Central memory CD8-positive, alpha-beta T cell (primary cell): Measurements from ENCODE around the gene PDK2.

Experiments used
- ATAC-seq: fragments of 150-1000 bp; cut with Tn5 transposase; replicated peaks from 2 replicates; pipeline ENCODE4 v1.10.0; 2022; ENCODE audit warnings: mild to moderate bottlenecking, moderate FRiP score, moderate number of reproducible peaks; ENCODE audit not compliant: poor library complexity, severe bottlenecking; ENCODE audit errors: extremely low read depth
- DNase-seq, 2 donors: peaks; one replicate each; pipeline ENCODE4 v3.0.0; 2021; ENCODE audit warnings: low spot score in 2 of 2
- H3K27ac Mint-ChIP-seq: one replicate; pipeline ENCODE4 v1.8.0; 2022; ENCODE audit warnings: low read depth, mild to moderate bottlenecking, moderate library complexity, mixed read lengths
- H3K27me3 Mint-ChIP-seq: one replicate; pipeline ENCODE4 v1.8.0; 2022; ENCODE audit warnings: mixed read lengths
- H3K36me3 Mint-ChIP-seq: one replicate; pipeline ENCODE4 v1.8.0; 2022; ENCODE audit warnings: mild to moderate bottlenecking, moderate library complexity, mixed read lengths; ENCODE audit not compliant: insufficient read depth
- H3K4me1 Mint-ChIP-seq: one replicate; pipeline ENCODE4 v1.8.0; 2022; ENCODE audit warnings: mixed read lengths
- H3K4me3 Mint-ChIP-seq: one replicate; pipeline ENCODE4 v1.8.0; 2022; ENCODE audit warnings: mild to moderate bottlenecking, moderate library complexity, mixed read lengths
- H3K9me3 Mint-ChIP-seq: one replicate; pipeline ENCODE4 v1.8.0; 2022; ENCODE audit warnings: mixed read lengths

The PDK2 gene

DNA sequence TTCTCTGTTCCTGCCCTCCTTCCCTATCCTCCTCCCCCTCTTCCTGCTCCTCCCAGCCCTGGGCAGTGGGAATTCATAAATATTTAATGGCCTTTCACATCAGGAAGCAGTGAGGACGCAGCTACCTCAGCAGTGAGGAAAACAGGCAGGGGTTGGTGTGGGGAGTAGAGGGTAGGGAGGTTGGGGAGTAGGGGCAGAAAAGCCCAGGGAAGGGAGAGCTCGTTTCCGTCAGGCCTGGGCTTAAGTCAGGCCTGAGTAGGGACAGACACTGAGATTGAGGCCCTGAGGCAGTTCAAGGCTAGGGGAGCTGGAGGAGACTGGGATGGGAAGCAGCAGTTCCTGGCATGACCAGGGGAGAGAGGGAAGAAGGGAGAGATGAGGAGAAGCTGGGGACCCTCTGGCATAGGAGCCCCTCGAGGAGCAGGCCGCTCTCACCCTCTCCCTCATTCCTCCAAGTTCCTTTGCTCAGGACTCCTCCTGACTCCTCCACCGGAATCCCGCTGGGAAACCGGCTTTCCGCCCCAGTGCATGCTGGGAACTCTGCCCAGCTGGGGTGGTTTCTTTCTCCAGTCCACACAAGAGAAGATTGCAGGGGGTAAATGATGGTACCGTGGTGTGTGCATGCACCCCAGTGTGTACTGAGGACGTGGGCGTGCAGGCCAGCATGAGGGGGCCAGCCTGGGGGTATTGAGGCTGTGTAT lies 28.6 kb downstream of the PDK2 start:
- H3K4me1 Mint-ChIP-seq, result peaks cover 12% of the 10 kb centered on the region

DNA sequence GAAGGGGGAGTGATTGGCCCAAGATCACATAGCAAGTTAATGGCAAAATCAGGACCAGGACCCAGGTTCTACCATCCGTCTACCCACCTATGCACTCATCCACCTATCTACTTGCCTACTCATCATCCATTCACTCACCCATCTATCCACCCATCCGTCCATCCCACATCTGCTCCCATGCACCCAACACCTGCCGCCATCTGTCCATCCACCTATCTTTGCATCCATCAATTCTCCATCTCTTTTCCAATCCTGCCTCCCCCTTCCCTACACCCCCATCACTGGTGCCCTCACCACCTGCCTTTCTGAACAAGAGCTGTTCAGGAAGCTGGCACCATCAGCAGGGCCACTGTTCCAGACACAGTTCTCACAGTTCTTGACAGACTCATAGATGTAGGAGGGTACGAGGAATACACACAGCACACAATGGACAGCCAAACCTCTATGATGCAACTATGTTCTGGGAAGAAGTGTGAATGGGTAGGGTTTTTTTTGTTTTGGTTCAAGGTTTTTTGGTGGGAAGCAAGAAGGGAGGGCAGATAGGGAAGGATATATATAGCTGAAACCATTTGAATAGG lies 30.4 kb downstream of the PDK2 start:
- peaks cover 15% of the 10 kb centered on the region for H3K36me3 Mint-ChIP-seq
- H3K4me1 Mint-ChIP-seq, result peaks cover 21% of the 10 kb centered on the region
- H3K27me3 Mint-ChIP-seq, result peaks cover 42% of the 10 kb centered on the region
- no peak for ATAC-seq
- DNase-seq, result no peak
- H3K9me3 Mint-ChIP-seq, result no peaks in the 10 kb centered on the region
- H3K27ac Mint-ChIP-seq, result no peak overlapping the region
- no peak overlapping the region for H3K4me3 Mint-ChIP-seq

More for the DNA sequence above, 28.6 kb downstream of the PDK2 start:
- ATAC-seq, result no peak
- Mint-ChIP-seq H3K27me3 (peaks cover 52% of the 10 kb centered on the region), H3K36me3 (peaks cover 4% of the 10 kb centered on the region), H3K9me3 (no peaks in the 10 kb centered on the region), H3K27ac (no peak overlapping the region), H3K4me3 (no peak overlapping the region)
- no peak for DNase-seq

DNA sequence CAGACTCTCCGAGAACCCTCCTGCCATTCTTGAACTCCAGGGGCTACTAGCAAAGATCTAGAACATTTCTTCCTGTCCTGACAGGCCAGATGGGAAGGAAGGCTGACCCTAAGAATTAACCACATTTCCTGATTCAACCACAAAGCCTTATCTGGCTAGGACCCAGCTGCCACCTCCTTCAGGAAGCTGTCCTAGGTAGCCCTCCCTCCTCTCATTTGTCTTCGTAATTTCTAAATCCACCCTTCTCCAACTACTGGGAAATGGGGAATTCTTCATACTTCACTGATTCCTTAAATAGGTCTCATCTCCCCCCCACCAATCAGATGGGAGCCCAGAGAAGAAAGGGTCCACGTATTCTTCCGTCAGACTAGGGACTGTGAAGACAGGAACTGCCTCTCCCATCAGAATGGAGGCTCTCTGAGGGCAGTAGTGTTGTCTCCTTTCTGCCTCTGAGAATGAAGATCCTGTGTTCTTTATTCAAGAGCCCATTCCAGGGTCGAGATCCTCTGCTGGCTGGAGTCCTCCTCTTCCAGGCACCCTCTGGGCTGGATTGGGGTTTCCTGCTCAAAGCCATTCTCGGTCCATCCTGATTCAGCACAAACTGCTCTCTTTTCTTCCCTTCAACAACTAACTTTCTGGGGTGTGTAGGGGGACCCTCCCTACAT lies 32.7 kb downstream of the PDK2 start:
- Mint-ChIP-seq H3K27me3 (peaks cover 18% of the 10 kb centered on the region), H3K4me1 (peaks cover 42% of the 10 kb centered on the region), H3K27ac (no peak overlapping the region), H3K9me3 (no peaks in the 10 kb centered on the region), H3K36me3 (peaks cover 25% of the 10 kb centered on the region), H3K4me3 (no peak overlapping the region)
- no peak for DNase-seq
- no peak for ATAC-seq

DNA sequence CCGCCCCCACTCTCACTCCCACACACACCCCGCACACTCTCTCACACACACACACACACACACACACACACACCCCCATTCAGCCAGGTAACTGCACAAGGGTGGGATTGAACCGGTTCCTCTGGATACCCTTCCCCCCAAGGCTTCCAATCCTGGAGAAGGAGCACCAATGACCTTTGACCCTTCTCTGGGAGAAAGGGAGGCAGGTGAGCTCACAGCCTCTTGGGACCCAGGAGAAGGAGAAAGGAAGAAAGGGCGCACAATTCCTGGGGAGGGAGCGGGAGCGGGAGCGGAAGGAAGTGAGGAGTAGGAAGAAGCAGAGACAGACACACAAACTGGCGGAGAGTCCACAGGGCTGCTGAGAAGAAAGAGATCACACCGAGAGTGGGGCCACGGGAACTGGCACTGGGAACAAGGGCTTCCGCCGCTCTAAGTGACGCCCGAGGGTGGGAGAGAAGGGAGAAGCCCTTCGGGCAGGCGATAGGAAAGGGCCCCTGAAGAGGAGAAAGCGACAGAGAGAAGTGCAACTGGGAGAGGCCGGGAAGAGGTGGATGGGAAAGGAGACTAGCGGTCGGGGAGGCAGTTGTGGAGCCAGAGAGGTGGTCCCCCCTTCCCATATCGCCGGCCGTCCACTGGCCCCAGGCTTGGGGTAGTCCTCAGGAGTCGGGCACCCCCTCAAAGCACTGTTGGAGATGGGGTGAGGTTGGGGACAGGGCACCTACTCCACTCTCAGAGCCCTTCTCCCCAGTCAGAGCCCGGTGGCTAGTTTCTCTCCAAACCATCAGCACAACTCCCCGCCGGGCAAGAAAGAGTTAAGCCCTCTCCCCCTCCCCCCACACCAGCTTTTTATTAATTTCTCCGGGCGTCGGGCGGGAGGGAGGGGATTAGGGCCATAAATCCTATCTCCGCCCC lies 33.5 kb downstream of the PDK2 start:
- DNase-seq, result no peak
- Mint-ChIP-seq H3K27ac (peak overlapping the region; percentile 90), H3K4me3 (peak overlapping the region; percentile 72), H3K36me3 (peaks cover 25% of the 10 kb centered on the region), H3K27me3 (peaks cover 16% of the 10 kb centered on the region), H3K4me1 (peaks cover 42% of the 10 kb centered on the region), H3K9me3 (no peaks in the 10 kb centered on the region)
- no peak for ATAC-seq

DNA sequence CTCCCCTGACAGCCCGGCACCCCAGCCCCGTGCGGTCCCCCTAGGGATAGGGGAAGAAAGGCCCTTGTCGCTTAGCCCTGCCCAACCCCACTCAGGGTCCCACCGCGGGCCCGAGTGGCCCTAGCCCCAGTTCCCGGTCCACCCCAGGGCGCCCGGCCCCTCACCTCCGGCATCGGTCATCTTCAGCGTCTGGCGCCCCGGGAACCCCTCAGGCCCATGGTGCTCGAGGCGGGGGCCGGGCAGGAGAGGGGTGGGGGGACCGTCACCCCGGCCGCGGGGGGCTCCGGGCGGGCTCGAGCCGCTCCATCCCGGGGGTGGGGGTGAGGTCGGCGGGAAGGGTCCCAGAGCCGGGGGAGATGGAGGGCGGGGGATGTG lies 34.2 kb downstream of the PDK2 start:
- H3K36me3 Mint-ChIP-seq, result peaks cover 26% of the 10 kb centered on the region
- H3K27me3 Mint-ChIP-seq, result peaks cover 16% of the 10 kb centered on the region
- peaks cover 42% of the 10 kb centered on the region for H3K4me1 Mint-ChIP-seq
- H3K27ac Mint-ChIP-seq, result peak overlapping the region; percentile 90
- H3K9me3 Mint-ChIP-seq, result no peaks in the 10 kb centered on the region
- peak overlapping the region; percentile 72 for H3K4me3 Mint-ChIP-seq
- DNase-seq, result no peak
- ATAC-seq, result no peak

DNA sequence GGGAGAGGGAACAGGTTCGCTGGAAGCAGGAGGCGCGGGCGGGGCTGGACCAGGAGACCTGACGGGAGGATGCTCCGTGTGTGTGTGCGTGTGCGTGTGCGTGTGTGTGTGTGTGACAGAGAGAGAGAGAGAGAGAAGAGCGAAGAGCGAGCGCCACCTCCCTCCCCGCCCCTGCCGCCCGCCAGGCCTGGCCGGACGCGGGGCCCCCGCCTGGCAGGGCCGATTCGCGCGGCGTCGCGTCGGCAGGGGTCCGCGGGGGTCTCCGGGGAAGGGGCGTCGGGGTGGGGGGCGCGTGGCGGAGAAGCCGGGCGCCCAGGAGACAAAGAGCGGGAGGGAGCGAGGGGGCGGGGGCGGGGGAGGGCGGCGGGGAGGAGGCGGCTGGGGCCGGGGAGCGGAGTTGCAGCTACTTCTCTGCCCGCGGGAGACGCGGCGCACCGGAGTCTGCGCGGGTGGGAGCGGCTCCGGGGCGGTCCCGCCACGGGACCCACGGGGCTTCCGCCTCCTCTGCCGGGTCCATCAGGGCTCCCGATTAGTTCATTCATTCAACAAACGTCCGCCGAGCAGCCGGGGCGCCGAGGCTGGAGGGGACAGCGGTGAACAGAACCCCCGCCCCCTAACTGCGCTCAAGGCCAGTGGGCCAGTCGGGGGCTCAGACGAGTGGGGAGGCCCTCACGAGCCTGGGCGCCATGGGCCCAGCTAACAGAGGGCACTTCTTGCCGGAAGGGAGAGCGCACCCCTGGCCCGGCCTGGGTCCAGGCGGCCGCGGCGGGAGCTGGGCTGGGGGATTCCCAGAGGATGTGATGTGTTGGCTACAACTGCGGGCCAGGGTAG lies 34.8 kb downstream of the PDK2 start, which contains the start of gene SAMD14:
SAMD14 (minus strand) TSS at position 433 of the 831 bp plus-strand sequence. CDS start 5,201 bp downstream, outside the sequence.
- no peak for DNase-seq
- Mint-ChIP-seq H3K27me3 (peaks cover 16% of the 10 kb centered on the region), H3K4me3 (peak within 1 kb of the TSS; percentile 72), H3K4me1 (peaks cover 42% of the 10 kb centered on the region), H3K27ac (peak within 1 kb of the TSS; percentile 90), H3K9me3 (no peaks in the 10 kb centered on the region), H3K36me3 (peaks cover 30% of the 10 kb centered on the region)
- ATAC-seq, result peak; percentile 78

DNA sequence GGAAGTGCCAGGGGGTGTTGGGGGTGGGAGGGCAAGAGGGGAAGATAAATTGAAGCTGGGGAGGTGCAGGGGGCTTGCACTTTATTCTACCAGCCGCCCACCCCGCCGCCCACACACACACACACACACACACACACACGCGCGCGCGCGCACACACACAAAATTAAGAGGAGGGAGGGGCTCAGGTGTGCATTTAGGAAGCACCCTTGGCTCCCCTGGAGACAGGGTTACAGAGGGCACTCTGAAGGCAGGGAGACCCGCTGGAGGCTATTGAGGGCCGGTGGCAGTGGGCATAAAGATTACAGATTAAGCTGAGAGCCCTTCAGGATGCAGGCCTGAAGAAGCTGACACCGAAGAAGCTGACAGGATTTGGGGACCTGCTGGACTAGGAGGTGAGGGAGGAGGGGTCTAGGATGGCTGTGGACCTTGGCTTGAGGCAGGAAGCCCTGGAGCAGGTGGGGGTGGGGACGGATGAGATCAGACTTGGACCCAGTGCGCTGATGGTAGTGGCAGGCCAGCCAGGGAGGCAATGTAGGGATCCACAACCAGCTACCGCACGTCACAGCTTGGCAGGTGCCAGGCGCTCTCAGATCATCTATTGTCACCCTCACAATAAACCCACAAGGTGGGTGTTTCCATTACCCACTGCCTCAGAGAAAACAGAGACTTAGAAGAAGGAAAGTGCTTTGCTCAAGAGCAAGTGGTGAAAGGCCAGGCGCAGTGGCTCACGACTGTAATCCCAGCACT lies 35.6 kb downstream of the PDK2 start:
- peak overlapping the region; percentile 72 for H3K4me3 Mint-ChIP-seq
- DNase-seq, result no peak
- peaks cover 16% of the 10 kb centered on the region for H3K27me3 Mint-ChIP-seq
- no peak for ATAC-seq
- peaks cover 31% of the 10 kb centered on the region for H3K36me3 Mint-ChIP-seq
- peak overlapping the region; percentile 75 for H3K27ac Mint-ChIP-seq
- H3K9me3 Mint-ChIP-seq, result no peaks in the 10 kb centered on the region
- H3K4me1 Mint-ChIP-seq, result peaks cover 42% of the 10 kb centered on the region

DNA sequence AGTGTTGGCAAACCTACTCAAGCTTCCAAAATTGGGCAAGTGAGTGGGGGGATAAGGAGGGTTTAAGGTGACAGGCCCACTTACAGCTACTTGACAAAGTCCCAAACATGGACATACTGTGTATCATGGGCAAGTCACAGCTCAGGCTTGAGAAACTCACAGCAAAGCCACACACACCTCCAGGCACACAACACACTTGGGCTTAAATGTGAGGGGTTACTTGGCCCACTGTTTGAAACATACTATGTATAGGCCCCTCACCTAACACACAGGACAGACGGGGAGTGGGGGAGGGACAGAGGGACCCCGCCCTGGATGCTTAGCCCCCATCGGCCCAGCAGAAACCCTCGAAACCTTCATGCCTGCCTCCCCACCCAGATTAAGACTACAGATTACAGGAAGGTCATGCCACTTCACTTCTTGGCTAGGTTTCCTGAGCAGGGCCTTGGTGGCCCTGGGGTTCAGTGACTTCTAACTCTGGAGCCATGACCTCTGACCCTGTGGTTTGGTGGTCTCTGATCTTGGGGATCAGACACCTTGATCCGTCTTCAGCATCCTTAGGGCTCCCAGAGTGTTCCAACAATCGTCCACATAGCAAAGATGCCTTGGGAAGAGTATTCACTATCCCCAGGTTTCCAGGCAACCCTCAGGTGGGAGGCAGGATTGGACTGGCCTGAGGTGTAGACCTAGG lies 37.1 kb downstream of the PDK2 start:
- H3K4me1 Mint-ChIP-seq, result peaks cover 50% of the 10 kb centered on the region

DNA sequence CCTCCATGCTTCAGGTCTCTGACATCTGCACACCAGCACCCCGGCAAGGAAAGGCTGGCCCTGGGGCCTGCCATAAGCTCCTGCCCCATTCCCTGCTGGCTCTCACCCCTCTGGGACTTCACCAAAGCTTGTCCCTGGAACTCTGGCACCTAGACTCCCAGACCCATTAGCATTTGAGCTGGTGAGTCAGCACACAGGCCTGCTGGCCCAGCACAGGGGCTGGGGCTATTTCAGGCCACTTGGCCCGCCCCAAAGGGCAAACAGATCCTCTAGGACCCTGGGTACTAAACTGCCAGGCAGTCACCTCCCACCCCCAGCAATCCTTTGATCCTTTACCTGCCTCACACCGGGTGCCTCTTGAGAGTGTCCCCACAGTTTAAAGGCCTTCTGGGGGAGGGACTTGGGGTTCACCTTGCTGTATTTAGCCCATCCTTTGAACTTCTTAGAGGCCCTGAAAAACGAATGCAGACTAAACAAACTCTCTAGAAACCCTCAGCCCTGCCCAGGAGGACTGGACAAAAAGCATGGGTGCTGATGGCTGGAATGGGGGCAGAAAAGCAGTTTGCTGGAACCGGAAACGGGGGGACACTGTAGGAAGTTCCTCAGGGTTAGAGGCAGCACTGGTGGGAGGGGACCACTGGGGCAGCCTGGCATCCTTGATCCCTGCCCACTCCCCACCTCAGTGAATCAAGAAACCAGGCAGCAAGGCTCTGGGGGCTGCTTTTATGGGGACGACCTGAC lies 38.0 kb downstream of the PDK2 start:
- peaks cover 52% of the 10 kb centered on the region for H3K4me1 Mint-ChIP-seq
- DNase-seq, result no peak
- no peaks in the 10 kb centered on the region for H3K9me3 Mint-ChIP-seq
- no peak overlapping the region for H3K4me3 Mint-ChIP-seq
- ATAC-seq, result no peak
- peaks cover 40% of the 10 kb centered on the region for H3K36me3 Mint-ChIP-seq
- peaks cover 11% of the 10 kb centered on the region for H3K27me3 Mint-ChIP-seq
- H3K27ac Mint-ChIP-seq, result no peak overlapping the region

More for the DNA sequence above, 37.1 kb downstream of the PDK2 start:
- DNase-seq, result no peak
- no peak overlapping the region for H3K4me3 Mint-ChIP-seq
- H3K27ac Mint-ChIP-seq, result peak overlapping the region; percentile 84
- H3K27me3 Mint-ChIP-seq, result peaks cover 16% of the 10 kb centered on the region
- peaks cover 35% of the 10 kb centered on the region for H3K36me3 Mint-ChIP-seq
- no peaks in the 10 kb centered on the region for H3K9me3 Mint-ChIP-seq
- no peak for ATAC-seq

DNA sequence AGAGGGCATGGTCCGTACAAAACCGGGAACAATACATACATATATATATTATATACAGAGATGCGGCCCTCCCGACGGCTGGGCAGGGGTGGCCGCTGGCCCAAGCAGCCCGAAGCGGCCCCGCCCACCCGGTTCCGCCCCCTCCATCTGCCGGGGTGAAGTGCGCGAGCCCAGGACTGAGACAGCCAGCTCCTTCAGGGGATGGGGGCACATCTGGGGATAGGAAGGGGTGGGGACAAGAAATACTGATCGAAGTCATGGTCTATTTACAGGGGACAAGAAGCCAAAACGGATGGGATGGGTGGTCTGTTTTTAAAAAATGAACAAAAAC lies 38.6 kb downstream of the PDK2 start:
- DNase-seq (no peak), ATAC-seq (no peak)
- Mint-ChIP-seq H3K4me3 (no peak overlapping the region), H3K9me3 (no peaks in the 10 kb centered on the region), H3K27me3 (peaks cover 6% of the 10 kb centered on the region), H3K4me1 (peaks cover 48% of the 10 kb centered on the region), H3K27ac (no peak overlapping the region), H3K36me3 (peaks cover 42% of the 10 kb centered on the region)
